ENCODE results near the gene PCNX2. TPM values are rescaled to one million over a fixed set of nuclear protein-coding genes. Genes with fewer than 3 reads are reported as not detected.
A peak's percentile ranks its signal among the peaks of the same experiment; 100 is the strongest.

The PCNX2 gene
- total and polyA plus RNA-seq, 8 donors: 3.0 to 34.4 (median 9.9) TPM

- Histone ChIP-seq H3K4me1 (peaks cover 15 to 37% (median 26%) of the 10 kb centered on the region in 4 donors), H3K27me3 (no peaks in the 10 kb centered on the region), H3K36me3 (peaks cover 0 to 4% (median 0%) of the 10 kb centered on the region in 4 donors), H3K4me3 (no peak overlapping the region), H3K9me3 (no peaks in the 10 kb centered on the region), H3K27ac (peak overlapping the region; percentile 16 to 77 (median 60))
- TF ChIP-seq CTCF (IDR thresholded peaks at IDR 0.05) (no peak), EP300 (IDR thresholded peaks at IDR 0.05) (no peak), POLR2AphosphoS5 (IDR thresholded peaks at IDR 0.05) (no peak), POLR2A (IDR thresholded peaks at IDR 0.05) (no peak)
- DNase-seq: peak in 1 of 2 donors; percentile 52
- WGBS, 5 donors: 14 to 31% (median 16%) methylated on average over 4 of the region's 4 CpGs
- intact Hi-C loops (cut with DNase I; ENCODE audit: low total_unique reads): no loop called here
Measured at GRCh38 chr1:233242827-233243483, 52.6 kb downstream of the PCNX2 start.

GRCh38 chr1:233241759-233242158, 53.8 kb downstream of the PCNX2 start:
- H3K36me3 ChIP-seq: peaks cover 0 to 4% (median 0%) of the 10 kb centered on the region in 4 donors
- TF ChIP-seq POLR2AphosphoS5 (IDR thresholded peaks at IDR 0.05) (no peak), EP300 (IDR thresholded peaks at IDR 0.05) (no peak), CTCF (IDR thresholded peaks at IDR 0.05) (no peak), POLR2A (IDR thresholded peaks at IDR 0.05) (no peak)
- H3K4me3 ChIP-seq: no peak overlapping the region
- no peaks in the 10 kb centered on the region for H3K27me3 ChIP-seq
- peaks cover 15 to 37% (median 26%) of the 10 kb centered on the region in 4 donors for H3K4me1 ChIP-seq
- WGBS, 5 donors: 10 to 32% (median 19%) methylated on average over 2 of the region's 2 CpGs
- DNase-seq: no peak
- intact Hi-C loops (cut with DNase I; ENCODE audit: low total_unique reads): no loop called here
- H3K9me3 ChIP-seq: no peaks in the 10 kb centered on the region
- H3K27ac ChIP-seq: peak overlapping the region in 1 of 5 donors; percentile 70

GRCh38 chr1:233240829-233241682, 54.5 kb downstream of the PCNX2 start:
- TF ChIP-seq EP300 (IDR thresholded peaks at IDR 0.05): no peak
- peak in 1 of 3 donors; percentile 32 for TF ChIP-seq POLR2AphosphoS5 (IDR thresholded peaks at IDR 0.05)
- TF ChIP-seq CTCF (IDR thresholded peaks at IDR 0.05): peak in 5 of 7 experiments; percentile 53 to 73 (median 64)
- H3K27me3 ChIP-seq: no peaks in the 10 kb centered on the region
- H3K4me1 ChIP-seq: peaks cover 15 to 37% (median 26%) of the 10 kb centered on the region in 4 donors
- no peak overlapping the region for H3K4me3 ChIP-seq
- H3K36me3 ChIP-seq: peaks cover 0 to 8% (median under 1%) of the 10 kb centered on the region in 4 donors
- H3K9me3 ChIP-seq: no peaks in the 10 kb centered on the region
- DNase-seq: peak; percentile 65 to 88
- intact Hi-C loops (cut with DNase I; ENCODE audit: low total_unique reads): no loop called here
- peak overlapping the region in 1 of 5 donors; percentile 23 for H3K27ac ChIP-seq
- 25 to 36% (median 29%) methylated on average over 8 of the region's 8 CpGs for WGBS, 5 donors

GRCh38 chr1:233240371-233240770, 55.2 kb downstream of the PCNX2 start:
- DNase-seq: no peak

More at GRCh38 chr1:233240371-233240770, 55.2 kb downstream of the PCNX2 start:
- Histone ChIP-seq H3K4me1 (peaks cover 15 to 37% (median 26%) of the 10 kb centered on the region in 4 donors), H3K4me3 (no peak overlapping the region), H3K27ac (no peak overlapping the region), H3K27me3 (no peaks in the 10 kb centered on the region), H3K9me3 (no peaks in the 10 kb centered on the region), H3K36me3 (peaks cover 0 to 6% (median 3%) of the 10 kb centered on the region in 4 donors)
- intact Hi-C loops (cut with DNase I; ENCODE audit: low total_unique reads): no loop called here
- TF ChIP-seq POLR2AphosphoS5 (IDR thresholded peaks at IDR 0.05) (no peak), EP300 (IDR thresholded peaks at IDR 0.05) (no peak), CTCF (IDR thresholded peaks at IDR 0.05) (no peak), POLR2A (IDR thresholded peaks at IDR 0.05) (no peak)
- 89 to 96% (median 91%) methylated on average over 5 of the region's 5 CpGs for WGBS, 5 donors

Measured in stomach (tissue), 9 donors.